Cardiac muscle cell (in vitro differentiated cells and primary cell): ENCODE data around the gene ITM2A. TPM values are rescaled to one million over a fixed set of nuclear protein-coding genes. Genes with fewer than 3 reads are reported as not detected.

ENCODE experiments used
- polyA plus RNA-seq: library from polyadenylated mRNA; unstranded; fragments of >200 nt; fragmentation: Nextera tagmentation; extraction: Ambion mirVana; gene quantifications from 2 replicates; pipeline ENCODE4 v1.2.1, GENCODE V29; 2016
- total RNA-seq: library from RNA; depleted of rRNA; stranded (reverse); fragments of >200 nt; gene quantifications from 2 replicates; pipeline ENCODE4 v1.2.3, GENCODE V29; 2016

ITM2A gene
- total and polyA plus RNA-seq, 2 experiments from 2014 or later = 14.7 to 20.8 TPM

Other genes with a start within 250 kb of the ITM2A start
- gene GPR174, start 222.6 kb downstream of the ITM2A start, total RNA-seq = not detected in 2 replicates
- not detected in 2 replicates for gene GPR174, start 222.6 kb downstream of the ITM2A start, polyA plus RNA-seq